LHCN-M2 (cell line): ENCODE results near the gene LYRM4. TPM values are rescaled to one million over a fixed set of nuclear protein-coding genes. Genes with fewer than 3 reads are reported as not detected.

Source experiments
- DNase-seq: peaks from one replicate; pipeline ENCODE4 v3.0.0-alpha.2; 2012; ENCODE audit warnings: low read depth
- total RNA-seq: library from RNA; depleted of rRNA; stranded (reverse); fragments of >200 nt; gene quantifications from 2 replicates; pipeline ENCODE4 v1.2.3, GENCODE V29; 2014

Gene LYRM4
- total RNA-seq, 1 experiment from 2014 or later = 18.0 TPM

DNA sequence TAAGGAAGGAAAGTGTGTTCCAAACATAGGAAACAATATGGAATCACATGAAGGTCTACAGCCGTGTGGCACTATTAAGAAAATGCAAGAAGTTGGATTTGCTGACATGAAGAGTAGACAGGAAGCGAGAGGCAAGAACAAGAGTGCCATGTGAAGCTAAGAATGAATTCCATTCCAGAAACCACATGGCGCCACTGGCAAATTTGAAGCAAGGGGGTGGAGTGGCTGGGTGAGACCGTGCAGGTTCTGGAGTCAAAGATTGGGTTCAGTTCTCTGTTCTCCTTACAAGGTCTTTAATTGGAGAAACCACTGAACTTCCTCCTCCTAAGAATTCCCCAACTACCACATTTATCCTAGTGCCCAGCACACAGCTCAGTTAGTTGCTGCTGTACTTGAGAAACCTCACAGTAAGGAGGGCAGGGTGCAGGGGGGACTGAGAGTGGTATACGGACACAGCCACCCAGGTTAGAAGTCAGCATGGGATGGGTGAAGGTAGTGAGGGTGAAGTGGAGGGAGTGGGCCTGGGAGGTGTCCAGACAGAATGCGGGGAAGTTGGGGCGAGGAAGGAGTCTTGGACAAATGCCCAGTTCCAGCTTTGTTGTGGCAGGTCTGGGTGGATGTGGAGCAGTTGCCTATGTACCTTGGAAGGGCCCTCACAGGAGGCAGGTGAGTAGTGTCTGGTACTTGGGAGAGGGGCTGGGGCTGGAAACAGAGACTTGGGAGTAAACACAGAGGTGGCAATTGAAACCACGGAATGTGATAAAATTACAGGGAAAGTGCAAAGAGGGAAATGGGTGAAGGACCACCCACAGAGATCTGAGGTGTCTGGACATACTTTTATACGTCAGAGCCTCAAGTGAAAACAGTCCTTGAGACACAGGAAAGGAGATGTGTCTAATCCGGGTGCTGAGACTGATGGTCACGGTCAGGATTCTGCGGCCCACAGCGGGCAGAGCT is 14.3 kb downstream of the LYRM4 start:
- no peak for DNase-seq

- no peak for DNase-seq
These were observed 17.7 kb downstream of the LYRM4 start for GRCh38 chr6:5243069-5243468.

- DNase-seq = no peak
These were observed 19.5 kb downstream of the LYRM4 start for GRCh38 chr6:5241252-5241651.

DNA sequence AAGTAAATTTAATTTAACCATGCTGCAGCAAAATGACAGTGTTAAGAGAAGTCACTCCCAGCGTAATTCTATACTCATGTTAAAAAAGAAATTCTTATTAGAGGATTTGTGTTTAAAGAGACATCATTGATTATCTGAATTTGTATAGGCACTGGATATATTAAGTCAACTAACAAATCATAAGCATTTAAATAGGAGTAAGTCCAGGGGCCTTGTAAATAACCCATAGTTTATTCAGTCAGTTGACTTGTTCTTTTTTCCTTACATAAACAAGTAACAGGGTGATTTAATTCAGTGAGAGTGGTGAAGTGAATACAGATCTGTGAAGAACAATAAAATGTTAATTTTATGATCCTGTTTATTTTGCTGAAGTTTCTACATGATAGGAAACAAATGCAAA is 22.4 kb downstream of the LYRM4 start:
- no peak for DNase-seq

DNA sequence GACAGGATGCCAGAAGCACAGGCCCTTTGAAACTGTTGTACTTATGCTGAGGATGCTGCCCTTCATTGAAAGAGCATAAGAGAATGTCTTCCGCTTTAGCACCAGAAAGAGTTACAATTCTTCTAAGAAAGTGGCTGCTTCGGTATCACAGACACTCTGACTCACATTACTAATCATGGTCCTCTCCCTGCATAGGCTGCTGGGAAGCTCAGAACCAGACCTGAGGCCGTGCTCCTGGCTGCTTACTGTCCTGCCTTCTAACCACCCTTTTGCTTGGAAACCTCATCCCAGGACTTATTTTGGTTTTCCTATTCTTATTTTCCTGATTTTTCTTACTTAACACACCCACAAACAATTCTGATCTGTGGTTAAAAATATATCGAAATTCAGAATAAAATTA is 22.9 kb downstream of the LYRM4 start:
- no peak for DNase-seq

- no peak for DNase-seq
These were observed 24.9 kb downstream of the LYRM4 start for GRCh38 chr6:5235830-5236229.

- no peak for DNase-seq
These were observed 25.9 kb downstream of the LYRM4 start for GRCh38 chr6:5234874-5235273.

DNA sequence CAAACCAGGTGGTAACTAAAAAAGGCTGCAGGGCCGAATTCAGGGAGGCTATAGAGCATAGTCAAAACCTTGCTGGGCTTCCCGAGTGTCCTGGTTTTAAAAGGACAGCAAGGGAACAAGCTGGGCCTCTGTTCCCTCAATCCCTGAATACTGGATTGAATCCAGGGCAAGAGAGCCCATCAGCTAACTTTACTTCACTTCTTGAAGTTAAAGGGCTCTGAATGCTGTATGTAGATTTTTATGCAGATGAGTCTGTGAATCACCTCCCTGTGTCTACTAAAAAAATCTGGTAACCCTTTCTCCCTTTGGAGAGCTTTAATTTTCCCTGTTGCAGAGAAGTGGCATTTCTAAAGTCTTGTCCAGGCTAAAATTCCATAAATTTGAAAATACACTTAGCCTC is 29.5 kb downstream of the LYRM4 start:
- no peak for DNase-seq

- no peak for DNase-seq
These were observed 30.7 kb downstream of the LYRM4 start for GRCh38 chr6:5230081-5230480.

DNA sequence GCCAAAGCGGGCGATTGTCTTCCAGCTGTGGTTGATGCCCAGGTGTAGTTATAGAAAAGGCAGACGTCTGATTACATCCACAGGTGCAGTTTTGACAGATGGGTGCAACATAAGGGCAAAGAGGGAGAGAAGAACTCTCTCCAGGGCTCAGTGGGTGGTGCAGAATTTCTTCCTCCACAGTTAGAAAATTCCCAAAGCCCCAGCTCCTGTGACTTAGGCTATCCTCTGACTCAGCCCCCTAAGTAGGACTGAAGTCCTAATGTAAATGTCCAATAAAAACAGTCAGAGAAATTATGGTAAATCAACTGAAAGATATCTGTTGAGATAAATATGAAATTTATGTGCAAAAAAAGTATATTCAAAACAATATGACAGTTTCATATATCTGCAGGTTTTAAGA is 31.4 kb downstream of the LYRM4 start:
- no peak for DNase-seq

GRCh38 chr6:5223309-5223708 is 37.4 kb downstream of the LYRM4 start:
- no peak for DNase-seq

- DNase-seq = no peak
These were observed 40.3 kb downstream of the LYRM4 start for GRCh38 chr6:5220443-5220842.

DNA sequence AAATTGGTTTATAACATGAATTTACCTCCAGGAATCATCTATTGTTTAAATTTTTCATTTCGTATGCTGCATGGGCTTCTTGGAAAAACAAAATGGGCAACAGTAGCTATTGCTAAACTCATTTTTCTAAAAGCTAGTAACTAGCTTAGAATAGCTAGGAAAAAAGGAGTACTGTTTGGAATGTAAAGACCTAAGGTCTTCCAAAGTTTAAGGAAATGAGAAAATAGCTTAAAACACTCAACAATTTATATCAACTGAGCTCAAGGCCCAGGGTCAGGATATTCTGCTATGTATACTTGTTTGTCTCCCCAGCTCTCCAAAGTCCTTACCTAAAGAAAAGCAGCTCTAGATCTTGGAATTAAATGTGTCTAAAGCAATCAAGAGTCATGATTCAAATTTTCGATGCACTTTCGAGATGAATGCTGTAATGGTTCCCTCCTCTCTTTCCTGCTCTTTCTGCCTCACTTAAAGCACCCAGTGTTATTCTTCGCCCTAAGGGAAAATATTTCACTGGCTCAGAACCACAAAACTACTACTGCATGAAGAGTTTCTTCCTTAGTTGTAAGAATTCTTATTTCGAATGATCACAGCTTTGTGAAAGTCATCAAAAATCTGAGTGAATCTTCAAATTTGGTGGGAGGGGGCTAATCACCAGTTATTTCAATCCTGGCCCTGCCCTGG is 41.6 kb downstream of the LYRM4 start:
- DNase-seq = no peak

- no peak for DNase-seq
These were observed 43.4 kb downstream of the LYRM4 start for GRCh38 chr6:5217356-5217755.

DNA sequence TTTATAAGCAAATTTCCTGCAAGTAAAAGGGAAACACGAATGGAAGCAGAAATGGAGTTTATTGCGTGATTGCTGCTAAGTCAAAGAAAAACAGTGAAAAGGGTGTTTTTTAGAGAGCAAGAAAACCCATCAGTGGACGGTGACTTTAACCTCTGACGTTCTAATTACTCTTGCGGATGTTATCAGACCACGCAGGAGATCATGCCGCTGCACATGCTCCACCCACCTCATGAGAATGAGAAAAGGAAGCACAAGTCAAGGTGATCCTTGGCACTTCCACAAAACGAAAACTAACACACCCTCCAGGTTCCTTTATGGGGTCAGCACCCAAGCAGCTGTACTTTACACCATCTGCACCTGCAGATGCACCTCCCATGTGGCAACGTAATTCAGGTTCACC is 45.0 kb downstream of the LYRM4 start:
- no peak for DNase-seq

GRCh38 chr6:5215159-5215558 is 45.6 kb downstream of the LYRM4 start:
- DNase-seq = no peak

- DNase-seq = peak; percentile 11
These were observed 46.1 kb downstream of the LYRM4 start for GRCh38 chr6:5214570-5215052.

DNA sequence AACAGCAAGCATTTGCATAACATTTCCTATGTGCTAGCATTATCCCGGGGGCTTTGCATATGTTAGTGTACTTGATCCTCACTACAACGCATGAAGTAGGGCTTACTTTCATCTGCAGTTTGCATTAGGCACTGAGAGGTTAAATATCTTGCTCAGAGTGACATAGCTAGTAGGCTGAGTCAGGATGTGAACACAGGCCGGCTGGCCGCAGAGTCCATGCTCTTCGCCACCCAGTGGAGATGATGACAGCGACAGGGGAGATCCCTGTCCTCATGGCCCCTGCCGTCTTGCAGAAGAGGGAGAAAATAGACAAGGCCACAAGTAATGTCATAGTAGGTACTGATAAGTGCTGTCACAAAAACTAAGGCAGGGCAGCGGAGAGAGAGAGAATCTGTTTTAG is 46.9 kb downstream of the LYRM4 start:
- DNase-seq = peak; percentile 52

- DNase-seq = peak; percentile 35
These were observed 49.3 kb downstream of the LYRM4 start for GRCh38 chr6:5211492-5211891.

DNA sequence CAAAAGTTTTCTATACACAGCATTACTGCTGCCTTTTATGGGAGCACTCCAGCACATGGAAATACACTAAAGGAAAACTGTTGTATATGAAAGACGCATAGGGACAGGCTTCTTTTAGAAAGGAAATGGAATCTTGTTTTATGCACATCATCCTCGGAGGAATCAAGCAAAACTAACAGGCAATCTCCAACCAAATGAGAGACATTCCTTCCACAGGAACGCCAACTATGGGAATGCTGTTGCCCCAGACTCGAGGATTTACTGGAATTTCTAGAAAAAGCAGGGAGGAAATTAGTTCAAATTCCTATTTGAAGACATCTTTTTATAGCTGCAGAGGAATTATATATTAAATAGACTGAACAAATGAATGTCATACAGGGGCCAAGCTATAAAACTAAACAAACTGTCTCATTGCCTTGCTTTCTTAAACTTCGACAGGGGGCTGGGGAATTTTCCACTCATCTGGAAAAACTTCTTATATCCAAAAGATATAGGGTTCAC is 52.2 kb downstream of the LYRM4 start:
- no peak for DNase-seq

GRCh38 chr6:5208057-5208456 is 52.7 kb downstream of the LYRM4 start:
- DNase-seq = no peak

DNA sequence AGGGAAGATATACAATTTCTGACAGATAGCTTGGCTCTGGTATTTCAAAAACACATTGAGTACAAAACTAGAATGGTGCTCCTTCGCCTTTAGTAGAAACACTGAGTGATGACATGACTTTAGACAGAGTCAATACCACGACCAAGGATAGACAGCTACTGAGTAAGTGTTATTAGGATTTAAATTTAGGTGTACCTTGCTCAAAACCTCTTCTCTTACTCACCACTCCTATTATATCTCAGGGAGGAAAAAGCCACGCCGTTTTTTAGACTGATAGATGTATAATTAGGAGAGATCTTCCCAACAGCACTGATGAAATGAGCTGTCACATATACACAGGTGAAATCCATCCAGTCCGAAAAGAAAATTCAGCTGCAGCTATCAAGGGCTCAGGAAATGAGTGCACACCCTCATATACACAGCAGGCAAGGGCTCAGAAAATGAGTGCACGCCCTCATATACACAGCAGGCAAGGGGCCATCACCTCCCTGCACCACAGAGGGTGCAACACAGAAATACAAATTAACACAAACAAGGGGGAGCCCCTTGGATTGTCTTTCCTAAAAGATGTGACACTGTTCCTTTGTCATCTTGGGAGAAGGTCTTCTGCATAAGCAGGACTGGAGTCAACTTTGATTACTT is 53.7 kb downstream of the LYRM4 start:
- DNase-seq = no peak
